Measurements from ENCODE around the gene PLCD3.

GRCh38 chr17:45155483-45155882 is 23.2 kb upstream of the PLCD3 start:
- TF ChIP-seq, protein P1, sequence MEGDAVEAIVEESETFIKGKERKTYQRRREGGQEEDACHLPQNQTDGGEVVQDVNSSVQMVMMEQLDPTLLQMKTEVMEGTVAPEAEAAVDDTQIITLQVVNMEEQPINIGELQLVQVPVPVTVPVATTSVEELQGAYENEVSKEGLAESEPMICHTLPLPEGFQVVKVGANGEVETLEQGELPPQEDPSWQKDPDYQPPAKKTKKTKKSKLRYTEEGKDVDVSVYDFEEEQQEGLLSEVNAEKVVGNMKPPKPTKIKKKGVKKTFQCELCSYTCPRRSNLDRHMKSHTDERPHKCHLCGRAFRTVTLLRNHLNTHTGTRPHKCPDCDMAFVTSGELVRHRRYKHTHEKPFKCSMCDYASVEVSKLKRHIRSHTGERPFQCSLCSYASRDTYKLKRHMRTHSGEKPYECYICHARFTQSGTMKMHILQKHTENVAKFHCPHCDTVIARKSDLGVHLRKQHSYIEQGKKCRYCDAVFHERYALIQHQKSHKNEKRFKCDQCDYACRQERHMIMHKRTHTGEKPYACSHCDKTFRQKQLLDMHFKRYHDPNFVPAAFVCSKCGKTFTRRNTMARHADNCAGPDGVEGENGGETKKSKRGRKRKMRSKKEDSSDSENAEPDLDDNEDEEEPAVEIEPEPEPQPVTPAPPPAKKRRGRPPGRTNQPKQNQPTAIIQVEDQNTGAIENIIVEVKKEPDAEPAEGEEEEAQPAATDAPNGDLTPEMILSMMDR (IDR thresholded peaks at IDR 0.05), result no peak
- no peak for TF ChIP-seq POLR2A (IDR thresholded peaks at IDR 0.05)

All from Peyer's patch (tissue), 4 donors.